ENCODE results near the gene CENPU.

- no peak for TF ChIP-seq ZNF274 (IDR thresholded peaks at IDR 0.05; ENCODE audit: low read depth, low read length)
- no peak for TF ChIP-seq YY1 (IDR thresholded peaks at IDR 0.05; ENCODE audit: insufficient read depth, insufficient read length)
- TF ChIP-seq SUZ12 (IDR thresholded peaks at IDR 0.05; ENCODE audit: extremely low read depth, insufficient read depth, insufficient read length), result no peak
These were observed 14.4 kb upstream of the CENPU start for GRCh38 chr4:184748251-184748652.
